CD4-positive, alpha-beta T cell treated with Interleukin-15 for 1 hour (primary cell): ENCODE results near the gene C15orf40.
"Not testable (repeated sequence)": the region's sequence is repeated elsewhere in the genome, so short reads cannot be mapped to it uniquely, and the experiment has no call there.

ENCODE experiments used
- DNase-seq: peaks from one replicate; pipeline ENCODE4 v3.0.0-alpha.2; 2020

Gene C15orf40

GRCh38 chr15:82950746-82951370 lies 60.6 kb downstream of the C15orf40 start:
- DNase-seq = no peak

- no peak for DNase-seq
Observed at GRCh38 chr15:82950295-82950694, 61.1 kb downstream of the C15orf40 start.

DNA sequence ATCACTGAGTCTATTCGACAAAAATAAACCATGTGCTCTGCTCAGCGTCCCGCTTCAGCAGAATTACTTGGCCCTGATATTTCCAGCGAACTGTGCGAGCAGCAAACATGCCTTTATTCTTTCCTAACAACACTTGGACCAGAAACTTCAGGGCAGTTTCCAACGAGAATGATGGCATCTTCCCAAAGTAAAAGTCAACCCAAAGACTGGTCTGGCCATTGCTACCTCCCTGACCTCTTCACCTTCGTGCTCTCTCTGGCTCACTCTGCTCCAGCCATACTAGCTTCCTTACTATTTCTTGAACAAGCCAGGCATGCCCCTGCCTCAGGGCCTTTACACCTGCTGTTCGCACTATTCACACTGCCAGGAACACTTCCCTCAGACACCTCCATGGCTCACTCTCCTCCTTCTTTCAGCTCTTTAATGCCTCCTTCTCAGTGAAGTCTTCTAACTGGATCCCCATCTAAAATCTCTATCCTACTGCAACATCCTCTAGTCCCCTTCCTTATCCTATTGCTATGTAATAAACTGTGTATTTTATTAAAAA lies 65.2 kb downstream of the C15orf40 start:
- no peak for DNase-seq

DNA sequence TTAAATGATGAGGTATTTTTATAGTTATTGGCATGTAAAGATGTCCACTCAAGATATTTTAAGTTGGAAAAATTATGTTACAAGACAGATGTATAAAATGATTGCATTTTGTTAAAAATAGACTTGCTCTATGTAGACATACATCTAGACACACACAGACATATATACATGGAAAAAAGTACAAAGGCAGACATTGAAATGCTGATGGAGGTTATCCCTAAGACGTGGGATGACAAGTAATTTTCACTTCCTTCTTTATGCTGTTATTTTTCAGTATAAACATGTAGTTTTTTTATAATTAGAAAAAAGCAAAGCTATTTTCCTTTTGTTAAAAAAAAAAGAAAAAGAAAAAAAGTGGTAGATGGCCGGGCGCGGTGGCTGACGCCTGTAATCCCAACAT lies 66.1 kb downstream of the C15orf40 start:
- no peak for DNase-seq

DNA sequence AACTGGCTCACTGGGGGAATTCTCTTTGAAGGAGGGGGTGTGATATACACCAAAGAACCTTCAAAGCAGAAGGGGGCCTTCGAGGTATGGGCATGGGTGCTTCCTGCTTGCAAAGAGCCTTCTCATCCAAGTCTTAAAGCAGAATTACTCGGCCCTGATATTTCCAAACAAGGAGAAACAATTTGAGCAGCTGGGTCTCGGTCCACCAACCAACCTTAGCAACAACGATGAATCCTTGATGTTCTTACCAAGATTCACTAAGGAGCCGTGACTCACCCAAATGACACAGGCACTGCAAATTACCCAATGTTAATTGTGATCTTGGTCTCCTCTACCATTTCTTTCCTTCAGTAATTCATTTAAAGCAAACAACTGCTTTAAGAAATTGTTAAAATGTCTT lies 66.6 kb downstream of the C15orf40 start:
- DNase-seq = no peak

- DNase-seq = no peak
Observed at GRCh38 chr15:82944056-82944455, 67.4 kb downstream of the C15orf40 start.

GRCh38 chr15:82943176-82943575 lies 68.3 kb downstream of the C15orf40 start:
- no peak for DNase-seq

- DNase-seq = no peak
Observed at GRCh38 chr15:82942691-82943090, 68.7 kb downstream of the C15orf40 start.

- not testable (repeated sequence) for DNase-seq
Observed at GRCh38 chr15:82939678-82940077, 71.8 kb downstream of the C15orf40 start.
